Right lung (tissue), 5 donors: ENCODE measurements around the gene MIP. TPM values are rescaled to one million over a fixed set of nuclear protein-coding genes. Genes with fewer than 3 reads are reported as not detected.
"Not testable (repeated sequence)": the region's sequence is repeated elsewhere in the genome, so short reads cannot be mapped to it uniquely, and the experiment has no call there.

Experiments
- DNase-seq, 2 donors: peaks; one replicate each; pipeline ENCODE4 v3.0.0-alpha.2; 2013
- polyA plus RNA-seq, 5 donors: library from polyadenylated mRNA; unstranded; fragments of 120-200 nt; gene quantifications; one replicate each; pipeline versions ENCODE4 v1.2.1 to v1.2.3, GENCODE V29; 2013; ENCODE audit warnings: inconsistent platforms in 1 of 5, low replicate concordance in 1 of 5; ENCODE audit not compliant: insufficient read length in 5 of 5, insufficient read depth in 1 of 5

MIP gene
- polyA plus RNA-seq, 5 donors = 0.15 TPM; not detected in 3

DNA sequence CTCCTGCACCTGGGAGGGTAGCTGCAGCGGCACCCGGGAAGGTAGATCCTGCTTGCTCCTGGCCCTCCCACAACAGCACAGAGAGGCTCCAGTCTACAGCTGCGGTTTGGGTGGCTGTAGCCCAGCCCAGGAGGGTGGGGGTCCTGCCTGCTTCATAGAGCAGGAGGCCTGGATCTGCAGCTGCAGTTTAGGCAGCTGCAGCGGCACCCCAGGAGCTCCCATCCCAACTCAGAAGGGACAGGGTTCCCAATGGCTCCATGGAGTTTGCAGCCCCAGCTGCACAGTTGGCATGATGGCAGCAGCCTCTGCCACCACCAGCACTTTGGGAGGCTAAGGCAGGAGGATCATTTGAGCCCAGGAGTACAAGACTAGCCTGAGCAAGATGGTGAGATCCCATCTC, 43.7 kb downstream of the MIP start:
- no peak for DNase-seq

DNA sequence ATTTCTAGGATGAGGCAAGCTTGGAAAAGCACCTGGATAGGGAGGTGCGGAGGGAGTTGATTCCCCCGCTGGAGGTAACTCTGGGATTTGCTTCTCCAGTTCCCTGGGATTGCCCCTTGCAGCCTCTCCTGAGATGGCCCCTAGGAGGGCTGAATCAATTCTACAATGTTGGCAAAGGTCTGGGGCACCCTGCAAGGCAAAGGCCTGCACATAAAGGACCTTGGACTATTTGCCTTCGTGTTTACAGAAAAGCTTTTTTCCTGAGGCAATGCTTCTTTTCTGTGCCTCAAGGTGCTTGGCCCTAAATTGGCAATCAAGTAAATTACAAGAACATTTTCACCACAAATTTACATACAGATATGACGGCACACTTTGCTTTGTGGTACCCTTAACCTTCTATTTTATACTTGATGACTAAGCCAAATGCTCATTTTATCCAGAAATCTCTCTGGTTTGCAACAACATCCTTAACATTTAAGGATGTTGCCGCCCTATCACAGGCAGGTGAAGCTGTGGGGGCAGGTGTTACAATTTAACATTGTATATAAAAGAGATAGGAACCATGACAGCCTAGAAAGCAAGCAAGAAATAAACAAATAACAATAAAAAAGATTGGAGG, 45.5 kb downstream of the MIP start:
- no peak for DNase-seq

DNA sequence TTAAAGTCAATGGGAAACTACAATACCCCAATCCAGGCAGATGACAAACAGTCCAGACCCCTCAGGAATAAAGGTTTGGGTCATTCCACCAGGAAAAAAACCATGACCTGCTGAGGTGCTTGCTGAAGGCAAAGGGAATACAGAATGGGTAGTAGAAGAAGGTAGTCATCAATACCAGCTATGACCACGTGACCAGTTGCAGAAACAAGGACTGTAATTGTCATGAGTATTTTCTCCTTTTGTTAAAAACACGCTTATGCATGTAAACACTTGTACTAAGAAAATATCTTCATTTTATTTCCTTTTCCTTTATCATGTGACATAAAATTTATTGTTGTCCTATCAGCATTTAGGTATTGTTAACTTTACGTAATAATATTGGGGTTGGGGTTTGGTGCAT, 50.2 kb downstream of the MIP start:
- DNase-seq = not testable (repeated sequence)

DNA sequence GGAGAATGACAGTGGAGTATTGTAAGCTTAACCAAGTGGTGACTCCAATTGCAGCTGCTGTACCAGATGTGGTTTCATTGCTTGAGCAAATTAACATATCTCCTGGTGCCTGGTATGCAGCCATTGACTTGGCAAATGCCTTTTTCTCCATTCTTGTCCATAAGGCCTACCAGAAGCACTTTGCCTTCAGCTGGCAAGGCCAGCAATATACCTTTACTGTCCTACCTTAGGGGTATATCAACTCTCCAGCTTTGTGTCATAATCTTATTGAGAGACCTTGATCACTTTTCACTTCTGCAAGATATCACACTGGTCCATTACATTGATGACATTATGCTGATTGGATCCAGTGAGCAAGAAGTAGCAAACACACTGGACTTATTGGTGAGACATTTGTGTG, 52.8 kb downstream of the MIP start:
- DNase-seq = not testable (repeated sequence)

DNA sequence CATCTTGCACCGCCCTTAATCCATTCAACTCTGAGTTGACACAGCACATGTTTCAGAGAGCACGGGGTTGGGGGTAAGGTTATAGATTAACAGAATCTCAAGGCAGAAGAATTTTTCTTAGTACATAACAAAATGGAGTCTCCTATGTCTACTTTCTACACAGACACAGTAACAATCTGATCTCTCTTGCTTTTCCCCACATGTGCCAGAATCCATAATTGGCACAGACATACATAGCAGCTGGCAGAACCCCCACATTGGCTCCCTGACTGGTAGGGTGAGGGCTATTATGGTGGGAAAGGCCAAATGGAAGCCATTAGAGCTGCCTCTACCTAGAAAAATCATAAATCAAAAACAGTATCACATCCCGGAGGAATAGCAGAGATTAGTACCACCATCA, 53.3 kb downstream of the MIP start:
- not testable (repeated sequence) for DNase-seq

Other genes with a start within 250 kb of the MIP start
- gene RNF41, start 232.7 kb downstream of the MIP start, polyA plus RNA-seq = 10 to 100 TPM; 37.6 to 44.8 (median 38.4) TPM
- 10 to 100 TPM; 24.6 to 31.3 (median 25.6) TPM for gene NABP2, start 230.3 kb downstream of the MIP start, polyA plus RNA-seq
- 1 to 10 TPM; 2.6 to 5.6 (median 4.8) TPM for gene SLC39A5, start 224.6 kb downstream of the MIP start, polyA plus RNA-seq
- 10 to 100 TPM; 21.9 to 32.1 (median 30.9) TPM for gene ANKRD52, start 196.3 kb downstream of the MIP start, polyA plus RNA-seq
- 10 to 100 TPM; 15.3 to 17.9 (median 15.8) TPM for gene COQ10A, start 187.7 kb downstream of the MIP start, polyA plus RNA-seq
- gene CS, start 154.3 kb downstream of the MIP start, polyA plus RNA-seq = 100 to 1,000 TPM; 148 to 181 (median 158) TPM
- 100 to 1,000 TPM; 128 to 155 (median 136) TPM for gene CNPY2, start 138.7 kb downstream of the MIP start, polyA plus RNA-seq
- gene PAN2, start 120.7 kb downstream of the MIP start, polyA plus RNA-seq = 10 to 100 TPM; 64.8 to 96.1 (median 78.4) TPM
- gene IL23A, start 115.8 kb downstream of the MIP start, polyA plus RNA-seq = 1 to 10 TPM in 1 of 5 donors, under 1 TPM in 4; 0.64 to 1.1 (median 0.81) TPM
- 100 to 1,000 TPM; 120 to 174 (median 144) TPM for gene STAT2, start 94.5 kb downstream of the MIP start, polyA plus RNA-seq
- gene APOF, start 91.8 kb downstream of the MIP start, polyA plus RNA-seq = under 1 TPM in 2 of 5 donors, not detected in 3; 0.10 to 0.15 TPM
- gene TIMELESS, start 5.2 kb downstream of the MIP start, polyA plus RNA-seq = 10 to 100 TPM; 26.5 to 35.6 (median 31.1) TPM
- 1 to 10 TPM; 4.0 to 5.8 (median 5.1) TPM for gene SPRYD4, start 13.9 kb upstream of the MIP start, polyA plus RNA-seq
- 1 to 10 TPM; 2.0 to 4.6 (median 2.9) TPM for gene GLS2, start 33.5 kb upstream of the MIP start, polyA plus RNA-seq
- 10 to 100 TPM; 35.3 to 88.3 (median 73.0) TPM for gene RBMS2, start 67.2 kb upstream of the MIP start, polyA plus RNA-seq
- gene BAZ2A, start 175.7 kb upstream of the MIP start, polyA plus RNA-seq = 100 to 1,000 TPM in 1 of 5 donors, 10 to 100 TPM in 4; 67.1 to 114 (median 91.1) TPM
- 100 to 1,000 TPM; 559 to 605 (median 592) TPM for gene ATP5F1B, start 191.3 kb upstream of the MIP start, polyA plus RNA-seq
- 100 to 1,000 TPM; 250 to 278 (median 272) TPM for gene PTGES3, start 233.6 kb upstream of the MIP start, polyA plus RNA-seq